GM12873 (cell line): Measurements from ENCODE around the gene NPR1.

Experiments
- TF ChIP-seq, protein P1 (sequence below): IDR thresholded peaks from 2 replicates; pipeline ENCODE4 v1.5.1; 2012; ENCODE audit warnings: low read depth, mild to moderate bottlenecking, moderate library complexity, low read length, control low read depth; ENCODE audit not compliant: insufficient read depth; ENCODE audit errors: missing control alignments

The NPR1 gene

DNA sequence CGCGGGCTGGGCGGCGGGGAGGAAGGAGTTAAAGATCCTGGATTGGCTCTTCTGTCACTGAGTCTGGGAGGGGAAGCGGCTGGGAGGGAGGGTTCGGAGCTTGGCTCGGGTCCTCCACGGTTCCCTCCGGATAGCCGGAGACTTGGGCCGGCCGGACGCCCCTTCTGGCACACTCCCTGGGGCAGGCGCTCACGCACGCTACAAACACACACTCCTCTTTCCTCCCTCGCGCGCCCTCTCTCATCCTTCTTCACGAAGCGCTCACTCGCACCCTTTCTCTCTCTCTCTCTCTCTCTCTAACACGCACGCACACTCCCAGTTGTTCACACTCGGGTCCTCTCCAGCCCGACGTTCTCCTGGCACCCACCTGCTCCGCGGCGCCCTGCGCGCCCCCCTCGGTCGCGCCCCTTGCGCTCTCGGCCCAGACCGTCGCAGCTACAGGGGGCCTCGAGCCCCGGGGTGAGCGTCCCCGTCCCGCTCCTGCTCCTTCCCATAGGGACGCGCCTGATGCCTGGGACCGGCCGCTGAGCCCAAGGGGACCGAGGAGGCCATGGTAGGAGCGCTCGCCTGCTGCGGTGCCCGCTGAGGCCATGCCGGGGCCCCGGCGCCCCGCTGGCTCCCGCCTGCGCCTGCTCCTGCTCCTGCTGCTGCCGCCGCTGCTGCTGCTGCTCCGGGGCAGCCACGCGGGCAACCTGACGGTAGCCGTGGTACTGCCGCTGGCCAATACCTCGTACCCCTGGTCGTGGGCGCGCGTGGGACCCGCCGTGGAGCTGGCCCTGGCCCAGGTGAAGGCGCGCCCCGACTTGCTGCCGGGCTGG is at the start of gene NPR1:
TSS of gene NPR1 (plus strand) at position 170 of the 818 bp plus-strand sequence. CDS start at position 591, 421 bp downstream.
- TF ChIP-seq, protein P1, sequence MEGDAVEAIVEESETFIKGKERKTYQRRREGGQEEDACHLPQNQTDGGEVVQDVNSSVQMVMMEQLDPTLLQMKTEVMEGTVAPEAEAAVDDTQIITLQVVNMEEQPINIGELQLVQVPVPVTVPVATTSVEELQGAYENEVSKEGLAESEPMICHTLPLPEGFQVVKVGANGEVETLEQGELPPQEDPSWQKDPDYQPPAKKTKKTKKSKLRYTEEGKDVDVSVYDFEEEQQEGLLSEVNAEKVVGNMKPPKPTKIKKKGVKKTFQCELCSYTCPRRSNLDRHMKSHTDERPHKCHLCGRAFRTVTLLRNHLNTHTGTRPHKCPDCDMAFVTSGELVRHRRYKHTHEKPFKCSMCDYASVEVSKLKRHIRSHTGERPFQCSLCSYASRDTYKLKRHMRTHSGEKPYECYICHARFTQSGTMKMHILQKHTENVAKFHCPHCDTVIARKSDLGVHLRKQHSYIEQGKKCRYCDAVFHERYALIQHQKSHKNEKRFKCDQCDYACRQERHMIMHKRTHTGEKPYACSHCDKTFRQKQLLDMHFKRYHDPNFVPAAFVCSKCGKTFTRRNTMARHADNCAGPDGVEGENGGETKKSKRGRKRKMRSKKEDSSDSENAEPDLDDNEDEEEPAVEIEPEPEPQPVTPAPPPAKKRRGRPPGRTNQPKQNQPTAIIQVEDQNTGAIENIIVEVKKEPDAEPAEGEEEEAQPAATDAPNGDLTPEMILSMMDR: peak; percentile 0

DNA sequence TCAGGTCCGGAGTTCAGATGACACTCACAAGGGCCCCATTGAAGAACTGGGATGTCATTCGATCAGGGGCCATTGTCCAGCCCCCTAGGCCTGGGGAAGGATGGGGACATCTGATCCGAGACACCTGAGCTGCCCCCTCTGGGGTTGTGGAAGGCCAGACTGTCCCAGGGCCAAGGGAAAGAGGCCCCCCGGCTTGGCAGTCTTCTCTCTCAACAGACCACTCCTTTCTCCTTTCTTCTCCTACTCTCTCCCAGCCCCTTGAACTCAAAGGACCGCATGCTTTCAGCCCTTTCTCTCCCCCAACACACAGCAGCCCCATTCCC is 49.2 kb upstream of the NPR1 start:
- TF ChIP-seq, protein P1: no peak

DNA sequence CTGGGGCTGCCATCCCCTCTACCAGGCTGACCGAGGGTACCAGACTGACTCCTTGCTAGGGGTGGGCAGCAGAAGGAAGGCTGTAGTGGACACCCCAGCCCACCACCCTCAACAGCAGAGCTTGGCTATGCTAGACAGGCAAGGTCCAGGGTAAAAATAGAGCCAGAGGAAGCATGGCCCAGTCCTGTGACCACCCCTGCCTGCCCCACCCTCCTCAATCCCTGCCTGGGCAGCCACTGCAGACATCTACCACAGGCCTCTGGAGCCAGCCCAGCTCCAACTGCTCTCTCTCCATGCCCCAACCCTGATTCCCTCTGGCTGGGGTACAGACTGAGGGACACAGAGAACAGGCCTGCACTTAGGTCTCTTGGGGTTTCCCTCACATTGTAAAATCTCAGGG is 48.5 kb upstream of the NPR1 start:
- TF ChIP-seq, protein P1: no peak

DNA sequence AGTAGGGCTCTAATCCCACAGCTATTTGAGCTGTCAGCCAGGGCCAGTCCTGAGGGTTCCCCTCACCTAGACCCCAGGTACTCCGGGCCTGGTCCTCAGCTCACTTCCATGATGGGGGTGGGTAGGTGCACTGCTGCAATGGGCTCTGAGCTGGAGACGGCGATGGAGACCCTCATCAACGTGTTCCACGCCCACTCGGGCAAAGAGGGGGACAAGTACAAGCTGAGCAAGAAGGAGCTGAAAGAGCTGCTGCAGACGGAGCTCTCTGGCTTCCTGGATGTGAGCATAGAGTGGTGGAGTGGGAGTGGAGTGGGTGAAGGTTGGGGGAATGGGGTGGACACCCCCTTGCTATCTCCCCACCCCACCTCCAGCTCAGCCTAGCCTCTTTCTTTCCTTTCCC is 48.1 kb upstream of the NPR1 start:
- TF ChIP-seq, protein P1: no peak

DNA sequence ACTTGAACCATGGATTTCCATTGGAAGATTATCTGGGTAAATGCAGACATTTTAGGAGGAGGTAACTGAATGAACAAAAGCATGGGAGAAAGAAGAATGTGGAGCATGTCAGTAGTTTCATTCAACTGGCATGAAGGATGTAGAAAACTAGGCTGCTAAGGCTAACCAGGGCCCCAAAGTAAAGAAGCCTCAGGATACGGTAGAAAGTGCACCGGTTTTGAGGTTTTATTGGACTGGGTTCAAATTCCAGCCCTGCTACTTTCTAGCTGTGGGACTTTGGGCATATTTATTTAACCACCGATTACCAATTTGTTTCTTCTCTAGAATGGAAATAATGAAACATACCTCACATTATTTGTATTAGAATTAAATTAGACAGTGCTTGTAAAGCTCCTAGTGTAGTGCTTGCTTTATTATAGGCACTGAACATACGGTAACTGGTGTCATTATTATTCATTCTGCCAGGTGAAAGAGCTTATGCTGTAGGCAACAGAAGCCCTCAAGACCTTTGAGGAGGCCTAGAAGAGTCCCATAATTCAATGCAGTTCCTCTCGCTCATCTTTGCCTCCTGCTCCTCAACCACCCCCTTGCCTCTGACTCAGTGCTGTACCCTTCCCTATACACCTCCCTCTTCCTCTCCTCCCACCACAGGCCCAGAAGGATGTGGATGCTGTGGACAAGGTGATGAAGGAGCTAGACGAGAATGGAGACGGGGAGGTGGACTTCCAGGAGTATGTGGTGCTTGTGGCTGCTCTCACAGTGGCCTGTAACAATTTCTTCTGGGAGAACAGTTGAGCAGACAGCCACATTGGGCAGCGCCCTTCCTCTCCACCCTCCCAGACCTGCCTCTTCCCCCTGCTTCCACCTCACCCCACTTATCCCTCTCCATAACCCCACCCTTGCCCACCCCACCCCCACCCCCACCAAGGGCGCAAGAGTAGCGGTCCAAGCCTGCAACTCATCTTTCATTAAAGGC is 47.2 kb upstream of the NPR1 start:
- TF ChIP-seq, protein P1: no peak

DNA sequence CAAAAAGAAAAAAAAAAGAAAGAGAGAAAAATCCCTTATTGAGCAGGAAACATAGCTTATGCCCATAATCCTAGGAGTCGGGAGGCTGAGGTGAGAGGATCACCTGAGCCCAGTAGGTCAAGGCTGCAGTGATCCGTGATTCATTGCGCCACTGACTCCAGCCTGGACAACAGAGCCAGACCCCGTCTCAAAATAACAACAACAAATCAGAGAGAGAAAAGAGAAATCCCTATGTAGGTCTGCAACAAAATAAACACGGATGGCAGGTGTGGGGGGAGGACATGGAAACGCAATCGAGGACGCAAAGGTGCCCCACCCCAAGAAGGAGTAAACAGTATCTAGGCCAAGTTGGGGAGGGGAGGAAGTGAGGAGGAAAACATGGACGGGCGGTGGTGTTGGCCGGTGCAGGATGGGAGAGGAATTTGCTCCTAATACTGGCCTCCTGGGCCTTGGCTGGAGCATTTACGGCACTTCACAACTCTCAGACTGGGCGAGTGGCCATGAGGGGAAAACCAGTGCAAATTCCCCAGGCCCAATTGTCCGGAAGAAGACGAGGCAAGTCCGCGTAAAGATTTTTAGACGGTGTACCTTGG is 45.2 kb upstream of the NPR1 start:
- TF ChIP-seq, protein P1: no peak
